Erythroblast (primary cell): ENCODE measurements around the gene AARS2.
A peak's percentile ranks its signal among the peaks of the same experiment; 100 is the strongest.

Source experiments
- DNase-seq, 2 experiments: peaks; one replicate each; lab custom pipeline; 2025; lab: John Stamatoyannopoulos, UW
- GATA1 ChIP-seq: IDR thresholded peaks from 2 replicates; pipeline ENCODE4 v1.6.1; 2011; ENCODE audit warnings: low read depth, mild to moderate bottlenecking, control low read depth, low read length, moderate library complexity
- POLR2A ChIP-seq: IDR thresholded peaks from 2 replicates; pipeline ENCODE4 v1.6.1; 2011; ENCODE audit warnings: mild to moderate bottlenecking, low read length

The AARS2 gene

DNA sequence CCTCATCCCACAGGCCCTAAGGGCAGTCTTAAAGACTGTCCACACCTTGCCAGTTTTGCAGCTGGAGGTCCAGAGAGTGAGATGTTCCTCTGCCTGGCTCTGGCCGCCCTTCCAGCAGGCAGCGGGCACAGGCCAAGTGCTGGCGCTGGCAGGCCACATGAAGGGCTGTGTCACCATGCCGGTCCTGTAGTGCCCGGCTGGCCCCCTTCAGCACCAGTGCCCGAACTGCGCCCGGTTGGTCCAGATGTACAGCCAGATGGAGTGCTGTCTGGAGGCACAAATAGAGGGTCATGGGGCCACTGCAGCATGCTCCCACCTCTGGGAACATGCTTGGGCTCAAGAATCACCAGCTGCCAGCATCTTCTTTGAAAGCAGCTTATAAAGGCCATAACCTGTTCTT is 51.6 kb downstream of the AARS2 start:
- no peak for TF ChIP-seq POLR2A
- TF ChIP-seq GATA1 = no peak
- DNase-seq = no peak

DNA sequence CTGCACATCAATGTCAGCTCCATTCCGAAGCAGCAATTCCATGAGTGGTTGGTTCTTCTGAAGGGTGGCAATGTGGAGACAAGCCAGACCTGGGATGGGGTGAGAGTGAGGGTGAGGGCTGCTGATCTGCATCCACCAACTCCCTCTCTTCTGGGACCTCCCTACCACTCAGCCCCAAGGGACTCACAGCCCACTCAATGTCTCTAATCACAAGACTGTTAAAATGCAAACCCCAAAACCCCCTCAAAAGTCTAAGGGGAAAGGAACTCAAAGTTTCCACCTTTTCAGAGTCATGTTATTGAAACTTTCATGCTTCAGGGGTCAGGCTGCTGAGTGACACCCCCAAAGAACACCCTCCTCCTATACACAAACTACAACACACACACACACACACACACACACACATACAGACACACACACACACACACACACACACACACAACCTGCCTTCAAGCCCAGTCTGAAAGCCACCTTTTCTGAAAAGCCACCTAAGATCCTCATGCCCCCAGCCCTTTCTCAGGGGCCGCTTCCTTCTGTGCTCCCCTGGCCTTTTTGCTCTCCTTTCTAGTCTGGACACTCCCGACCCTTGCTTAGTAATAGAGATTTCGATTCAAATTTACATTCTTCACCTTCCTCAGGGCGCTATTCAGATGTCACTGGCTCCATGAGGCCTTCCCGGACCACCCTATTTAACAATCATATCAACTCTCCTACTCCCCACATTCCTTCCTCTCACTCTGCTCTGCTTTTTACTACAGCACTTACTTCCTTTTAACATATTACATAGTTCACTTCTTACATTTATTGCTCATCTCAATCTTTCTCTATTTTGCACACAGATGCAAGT is 52.5 kb downstream of the AARS2 start:
- DNase-seq = no peak

GRCh38 chr6:44260011-44260410 is 53.1 kb downstream of the AARS2 start:
- TF ChIP-seq POLR2A (no peak), GATA1 (no peak)
- DNase-seq = no peak

More for the DNA sequence above, 52.5 kb downstream of the AARS2 start:
- TF ChIP-seq GATA1 (no peak), POLR2A (no peak)

DNA sequence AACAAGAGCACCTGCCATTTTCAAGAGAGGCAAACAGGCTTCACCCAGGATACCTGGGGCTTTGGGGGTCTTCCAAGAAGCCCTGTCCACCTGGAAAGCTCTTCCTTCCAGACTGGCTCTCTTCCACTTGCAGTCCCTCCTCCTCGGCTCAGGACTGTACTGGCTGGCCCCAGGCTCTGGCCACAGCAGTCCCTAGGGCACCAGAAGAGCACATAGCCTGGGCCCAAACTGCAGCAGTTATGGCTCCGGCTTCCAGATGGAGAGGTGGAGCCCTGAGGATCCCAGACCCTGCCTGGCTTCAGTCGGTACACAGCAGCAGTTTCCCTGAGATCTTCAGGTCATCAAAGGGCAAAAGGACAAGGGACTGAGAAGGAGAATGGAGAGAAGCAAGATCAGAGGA is 54.2 kb downstream of the AARS2 start:
- no peak for DNase-seq
- no peak for TF ChIP-seq GATA1

DNA sequence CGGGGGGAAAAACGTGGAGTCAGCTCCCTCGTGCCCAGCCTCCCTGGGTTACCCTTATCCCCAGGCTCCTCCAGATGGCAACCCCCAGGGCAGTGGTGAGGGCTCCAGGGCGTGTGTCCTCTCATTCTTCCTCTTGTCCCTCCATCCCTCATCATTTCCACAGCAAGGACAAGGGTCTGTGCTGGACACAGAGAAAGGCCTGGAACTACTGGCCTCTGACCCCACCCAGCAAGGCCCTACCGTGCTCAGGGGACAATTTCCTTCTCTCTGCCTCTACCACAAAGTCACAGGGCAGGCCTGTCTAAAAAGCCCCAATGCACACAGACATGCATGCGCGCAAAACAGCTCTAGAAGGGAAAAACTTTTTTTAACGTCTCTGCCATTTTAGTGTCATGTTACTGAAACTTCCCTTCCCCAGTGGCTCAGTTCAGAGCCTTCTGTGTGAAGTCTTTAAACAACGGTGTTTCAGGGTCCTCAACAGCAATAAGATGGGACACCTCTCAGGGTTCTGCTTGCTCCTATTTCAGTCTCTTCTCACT is 54.8 kb downstream of the AARS2 start:
- TF ChIP-seq POLR2A = no peak
- no peak for TF ChIP-seq GATA1
- no peak for DNase-seq

- no peak for TF ChIP-seq POLR2A
- TF ChIP-seq GATA1 = no peak
- no peak for DNase-seq
Observed at GRCh38 chr6:44257753-44258324, 55.3 kb downstream of the AARS2 start.

- peak; percentile 89 to 92 for DNase-seq
- TF ChIP-seq GATA1 (no peak), POLR2A (peak; percentile 65)
Observed at GRCh38 chr6:44257025-44257752, 56.0 kb downstream of the AARS2 start, which contains the start of gene SLC35B2. Gene SLC35B2, minus strand, starts transcription at chr6:44257528. Its CDS starts 118 bp downstream, at chr6:44257410.

DNA sequence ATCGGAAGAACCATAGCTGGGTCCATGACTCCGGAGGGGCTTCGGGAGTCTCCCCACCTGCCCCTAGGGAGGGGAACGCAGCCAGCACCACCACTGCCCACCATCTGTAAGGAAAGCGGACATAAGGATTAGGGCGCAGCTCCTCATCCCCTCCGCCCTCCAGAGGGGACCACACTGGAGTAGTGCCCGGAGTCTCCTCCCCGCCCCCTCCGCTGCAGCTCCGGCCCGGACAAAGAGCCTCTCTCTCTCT is 56.4 kb downstream of the AARS2 start:
- TF ChIP-seq GATA1 = no peak
- no peak for TF ChIP-seq POLR2A
- no peak for DNase-seq

DNA sequence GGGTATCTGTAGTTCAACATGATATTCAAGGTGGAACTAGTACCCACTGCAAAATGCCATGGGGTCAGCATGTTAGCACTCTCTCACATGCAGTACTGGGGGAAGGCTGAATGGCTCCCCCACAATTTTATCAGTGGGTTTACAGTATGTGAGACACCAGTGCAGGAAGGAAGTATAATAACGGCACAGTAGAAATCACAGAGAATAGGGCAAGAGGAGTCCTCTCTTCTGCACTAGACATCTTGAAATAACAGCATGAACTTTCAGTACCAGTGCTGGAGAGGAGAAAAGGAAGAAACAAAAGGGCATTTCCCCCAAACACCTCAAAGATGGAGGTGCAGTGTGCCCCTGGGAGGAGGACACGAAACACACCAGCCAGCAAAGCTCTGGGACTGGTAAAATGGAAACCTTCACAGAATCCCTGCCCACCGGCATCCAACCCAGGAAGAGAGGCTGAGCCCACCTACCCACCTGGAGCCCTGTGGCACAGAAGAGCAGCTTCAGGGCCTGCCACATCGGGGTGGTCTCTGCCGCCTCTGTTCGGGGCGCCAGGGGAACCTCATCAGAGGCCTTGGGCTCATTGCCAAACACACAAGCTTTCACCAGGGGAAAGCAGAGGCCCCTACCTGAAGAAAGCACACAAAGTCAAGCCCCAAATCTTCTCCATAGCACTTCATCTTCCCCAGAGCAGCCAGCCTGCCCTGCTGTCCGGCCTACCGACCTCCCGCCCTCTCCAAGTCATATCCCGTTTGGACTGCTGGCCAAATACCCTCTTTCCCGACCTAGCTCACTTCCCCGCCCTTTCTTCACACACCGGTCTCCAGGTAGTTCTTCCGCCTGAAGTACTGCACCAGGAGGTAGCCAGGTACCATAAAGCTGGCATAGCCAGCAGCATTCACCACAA is 57.0 kb downstream of the AARS2 start:
- TF ChIP-seq POLR2A = no peak
- TF ChIP-seq GATA1 = no peak
- peak; percentile 34 to 50 for DNase-seq

DNA sequence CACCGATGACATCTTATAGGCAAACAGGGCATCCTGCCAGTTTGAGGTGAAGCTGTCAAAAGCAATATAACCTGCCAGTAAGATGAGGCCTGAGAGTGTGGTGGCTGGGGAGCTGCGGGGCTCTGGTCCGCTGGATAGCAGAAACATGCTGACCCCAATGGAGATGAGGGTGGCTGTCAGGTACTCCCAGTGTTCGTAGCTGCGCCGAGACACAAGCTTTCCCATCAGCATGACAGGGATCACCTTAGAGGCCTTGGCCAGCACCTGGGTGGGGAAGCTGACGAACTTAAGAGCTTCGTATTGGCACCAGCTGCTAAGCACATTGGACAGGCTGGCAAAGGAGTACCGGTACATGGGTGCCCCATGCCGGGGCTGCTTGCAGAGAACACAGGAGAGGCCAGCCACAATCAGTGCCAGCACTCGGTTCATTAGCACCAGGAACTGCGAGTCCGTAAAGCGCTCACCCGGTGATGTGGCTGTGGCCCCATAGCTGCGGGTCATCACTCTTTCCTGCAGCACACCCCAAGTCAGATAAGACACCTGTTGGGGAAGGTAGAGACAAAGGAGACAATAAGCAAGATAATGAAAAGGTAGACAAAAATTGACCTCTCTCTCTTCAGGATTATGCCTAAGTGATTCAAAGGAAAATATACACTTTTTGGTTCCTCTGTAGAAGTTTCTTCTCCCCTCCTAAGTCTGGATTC is 57.9 kb downstream of the AARS2 start:
- TF ChIP-seq GATA1 (no peak), POLR2A (no peak)
- no peak for DNase-seq

DNA sequence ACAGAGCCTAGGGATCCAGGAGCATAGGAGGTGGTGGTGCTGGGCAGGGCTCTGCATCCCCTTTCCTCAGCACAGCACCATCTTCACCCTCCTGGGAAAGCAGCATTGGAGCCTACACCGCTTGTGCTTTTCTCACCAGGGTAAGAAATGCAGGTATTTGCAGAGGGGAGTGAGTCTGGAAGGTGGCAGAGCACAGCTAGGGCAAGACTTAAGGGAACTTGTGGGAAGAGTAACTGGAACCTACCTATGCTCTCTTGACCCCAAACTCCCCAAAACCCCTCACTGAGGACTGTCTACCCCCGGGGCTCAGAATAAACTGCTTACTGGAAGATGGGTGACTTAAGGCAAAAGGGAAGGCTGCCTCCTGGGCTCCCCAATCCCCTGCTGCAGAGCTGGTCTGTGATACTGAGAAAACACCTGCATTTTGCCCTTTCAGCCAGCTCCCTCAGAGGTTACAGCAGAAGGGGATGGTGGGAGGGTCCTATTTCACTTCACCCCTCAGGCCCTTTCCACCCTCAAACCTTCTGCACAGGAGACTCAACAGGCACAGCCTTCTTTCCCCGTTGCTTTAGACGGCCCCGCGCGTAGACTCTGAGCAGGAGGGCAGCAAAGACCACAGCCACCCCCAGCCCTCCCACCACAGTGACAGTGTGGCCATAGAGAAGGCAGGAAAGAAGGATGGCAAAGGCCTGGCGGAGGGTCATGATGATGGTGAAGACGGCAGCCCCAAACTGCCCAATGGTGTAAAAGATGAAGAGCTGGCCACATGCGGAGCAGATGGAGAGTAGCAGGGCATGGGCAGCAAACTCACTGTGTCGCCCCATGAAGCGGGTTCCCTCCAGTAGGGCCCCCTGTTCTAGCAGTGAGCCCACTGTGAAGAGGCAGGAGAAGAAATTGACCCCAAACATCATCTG is 58.7 kb downstream of the AARS2 start:
- peak; percentile 49 for TF ChIP-seq POLR2A
- no peak for TF ChIP-seq GATA1
- DNase-seq = no peak
